Medulla oblongata (tissue), 1 donor: ENCODE results near the gene HSPH1.
A peak's percentile ranks its signal among the peaks of the same experiment; 100 is the strongest.

Experiments used
- DNase-seq: peaks from one replicate; pipeline ENCODE4 v3.0.0-alpha.2; 2015; ENCODE audit errors: extremely low spot score

The HSPH1 gene

DNA sequence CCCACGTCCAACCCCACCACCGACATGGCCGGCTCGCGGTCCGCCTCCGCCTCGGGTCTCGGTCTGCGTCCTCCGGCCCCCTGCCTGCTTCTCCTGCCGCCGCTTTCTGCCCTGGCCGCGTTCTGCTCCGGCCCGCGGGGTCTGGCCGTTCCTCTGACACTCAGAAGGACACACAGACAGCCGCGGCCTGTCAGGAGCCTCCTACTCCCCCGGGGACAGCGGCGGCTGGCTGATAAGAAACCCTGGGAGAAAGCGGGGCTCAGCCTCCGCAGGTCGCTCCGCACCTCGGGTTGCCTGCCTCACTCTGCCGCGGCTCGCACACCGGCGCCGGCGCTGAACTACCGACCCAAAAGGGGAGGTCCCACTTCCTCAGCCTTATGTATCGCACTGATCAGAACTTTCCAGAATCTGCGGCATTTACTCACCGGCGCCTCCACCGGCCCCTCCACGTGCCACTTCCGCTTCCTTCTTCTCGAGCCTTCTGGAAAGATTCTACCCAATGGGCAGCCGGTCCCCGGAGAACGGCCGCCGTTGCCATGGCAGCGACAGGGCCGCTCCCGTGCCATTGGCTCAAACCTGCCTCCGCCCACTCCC lies at the start of gene HSPH1:
TSS of gene HSPH1 (minus strand) at position 348 of the 594 bp plus-strand sequence. CDS start at position 26, 322 bp downstream.
- DNase-seq: peak; percentile 99

DNA sequence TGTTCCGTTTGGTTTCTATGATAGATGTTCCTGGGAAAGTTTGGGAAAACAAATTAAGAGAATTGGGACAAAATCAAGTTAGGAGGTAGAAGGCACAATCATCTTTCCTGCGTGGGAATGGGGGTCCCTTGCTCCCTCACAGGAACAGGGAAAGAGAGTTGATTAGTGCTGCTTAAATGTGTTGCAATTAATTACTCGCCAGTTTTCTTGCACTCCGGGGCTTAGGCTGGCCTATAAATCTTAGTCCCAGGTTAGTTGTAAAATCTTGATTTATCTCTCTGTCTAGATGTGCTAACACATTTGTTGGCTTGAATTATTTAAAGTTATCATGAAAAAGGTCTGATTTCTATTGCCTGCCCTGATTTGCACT lies 48.1 kb upstream of the HSPH1 start:
- no peak for DNase-seq

DNA sequence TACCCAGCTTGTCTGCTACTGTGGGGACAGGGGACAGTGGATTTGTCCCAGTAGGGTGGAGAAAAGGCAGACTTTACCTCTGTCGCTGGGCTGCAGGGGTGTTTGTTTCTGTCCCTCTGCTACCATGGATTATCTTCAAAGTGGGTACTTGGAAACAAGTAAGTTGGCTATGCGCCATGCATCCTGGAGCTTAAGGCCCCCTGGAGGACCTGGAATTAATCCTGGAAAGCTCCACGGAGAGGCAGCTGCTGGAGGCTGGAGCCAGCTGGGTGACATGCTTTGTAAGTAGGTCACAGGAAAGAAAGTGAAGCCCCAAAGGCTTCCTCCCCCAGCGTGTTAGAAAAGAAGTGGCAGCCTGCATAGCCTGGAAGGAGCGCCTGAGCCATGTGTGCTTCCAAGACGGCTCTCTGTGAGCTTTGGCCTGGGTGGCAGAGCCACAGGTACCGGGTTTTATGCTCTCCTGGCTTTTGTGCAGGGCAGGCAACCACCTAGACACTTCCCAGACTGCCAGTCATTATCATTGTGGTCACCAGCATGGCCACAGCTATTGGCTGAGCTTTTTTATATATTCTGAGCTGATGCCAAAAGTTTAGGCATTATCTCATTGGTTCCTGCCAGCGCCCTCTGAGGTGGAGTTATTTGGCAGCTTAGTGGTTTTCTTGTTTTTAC lies 47.6 kb upstream of the HSPH1 start:
- DNase-seq: peak; percentile 75

GRCh38 chr13:31208559-31209122 lies 46.9 kb upstream of the HSPH1 start:
- no peak for DNase-seq

- peak; percentile 48 for DNase-seq
These were observed 46.2 kb upstream of the HSPH1 start for GRCh38 chr13:31207661-31208552.

GRCh38 chr13:31204592-31204991 lies 42.9 kb upstream of the HSPH1 start:
- no peak for DNase-seq

GRCh38 chr13:31201341-31202031 lies 39.8 kb upstream of the HSPH1 start:
- no peak for DNase-seq

GRCh38 chr13:31200637-31200971 lies 38.9 kb upstream of the HSPH1 start:
- peak; percentile 40 for DNase-seq

DNA sequence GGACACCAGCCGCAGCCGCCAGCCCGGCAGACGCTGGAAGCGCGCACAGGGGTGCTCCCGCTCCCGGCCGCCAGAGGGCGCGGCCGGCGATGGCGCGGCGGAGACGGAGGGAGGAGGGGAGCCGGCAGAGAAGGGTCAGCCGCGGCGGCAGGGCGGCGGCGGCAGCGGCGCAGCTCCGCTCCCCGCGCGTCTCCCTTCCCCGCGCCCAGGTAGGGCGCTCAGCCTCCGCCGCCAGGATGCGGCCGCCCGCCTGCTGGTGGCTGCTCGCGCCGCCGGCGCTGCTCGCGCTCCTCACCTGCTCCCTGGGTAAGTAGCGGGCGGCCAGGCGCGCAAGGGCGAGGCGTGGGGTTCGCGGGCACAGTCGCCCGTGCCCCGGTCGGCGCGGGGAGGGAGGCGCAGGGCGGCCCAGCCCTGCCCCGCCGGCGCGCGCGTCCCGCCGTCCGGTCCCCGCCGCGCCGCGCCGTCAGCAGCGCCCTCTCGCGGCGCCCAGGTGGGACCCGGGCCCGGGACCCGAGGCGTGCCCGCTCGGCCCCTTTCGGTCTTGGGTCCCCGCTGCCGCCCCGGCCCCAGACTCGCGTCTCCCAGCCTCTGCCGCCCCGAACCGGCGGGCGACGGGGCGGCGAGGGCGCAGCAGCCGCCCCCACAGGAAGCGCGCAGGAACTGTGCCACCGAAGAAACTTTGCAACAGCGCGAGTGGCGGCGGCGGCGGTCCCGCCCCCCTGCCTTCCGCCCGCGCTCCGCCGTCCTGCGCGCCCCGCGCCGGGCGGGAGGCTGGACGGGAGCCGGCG lies 38.3 kb upstream of the HSPH1 start, which contains the start of gene B3GLCT:
TSS of gene B3GLCT (plus strand) at position 127 of the 788 bp plus-strand sequence. CDS start at position 237, 110 bp downstream.
- DNase-seq: peak; percentile 82

DNA sequence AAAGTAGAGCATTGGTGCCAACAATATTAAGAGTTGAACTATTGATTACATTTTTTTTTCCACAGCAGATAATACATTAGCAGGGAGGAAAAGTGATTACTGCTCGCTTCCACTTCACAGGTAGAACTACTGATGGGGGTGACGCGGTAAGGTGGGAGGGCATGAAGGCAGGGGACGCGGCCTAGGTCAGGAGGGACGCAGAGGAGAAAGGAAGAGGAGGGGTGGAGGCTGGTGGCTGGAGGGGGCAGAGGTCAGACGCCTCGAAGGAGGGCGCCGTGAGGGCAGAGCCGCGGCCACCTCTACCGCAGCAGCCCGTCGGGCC lies 37.8 kb upstream of the HSPH1 start:
- no peak for DNase-seq

GRCh38 chr13:31198519-31198918 lies 36.8 kb upstream of the HSPH1 start:
- no peak for DNase-seq

DNA sequence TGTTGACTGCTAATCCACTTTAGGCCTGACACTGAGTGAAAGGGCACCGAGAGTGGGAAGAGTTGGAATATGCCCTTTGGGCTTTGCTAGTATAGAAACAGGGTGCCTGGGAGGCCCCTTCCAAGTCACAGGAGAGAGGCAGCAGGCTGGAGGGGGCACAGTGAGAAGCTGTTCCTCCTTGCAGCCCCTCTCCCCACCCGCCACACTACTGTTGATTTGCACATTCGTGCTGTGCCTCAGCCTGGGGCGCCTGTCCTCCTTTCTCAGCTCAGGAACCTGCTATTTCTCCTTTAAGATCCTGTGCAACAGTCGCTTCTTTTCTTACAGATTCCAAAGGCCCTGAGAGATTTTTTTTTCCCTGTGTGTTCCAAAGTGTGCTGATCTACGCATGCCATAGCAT lies 35.3 kb upstream of the HSPH1 start:
- no peak for DNase-seq

GRCh38 chr13:31195616-31196015 lies 33.9 kb upstream of the HSPH1 start:
- peak; percentile 41 for DNase-seq

DNA sequence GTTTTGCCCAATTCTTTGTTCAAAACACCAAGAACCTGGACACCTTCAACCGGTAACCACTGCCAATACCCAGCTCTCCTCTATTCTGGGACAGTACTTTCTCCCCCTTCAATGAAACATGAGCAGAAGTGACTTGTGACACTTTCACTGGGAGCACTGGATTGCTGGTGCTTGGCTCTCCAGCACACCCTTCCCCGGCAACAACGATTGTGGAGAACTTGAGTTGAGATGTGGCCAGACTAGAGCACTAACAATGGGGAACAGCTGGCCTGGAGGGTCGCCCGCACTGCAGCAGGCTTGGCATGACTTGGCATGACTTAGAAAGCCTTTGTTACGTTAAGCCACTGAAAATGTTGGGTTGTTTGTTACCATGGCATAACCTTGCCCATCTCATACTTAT lies 30.6 kb upstream of the HSPH1 start:
- DNase-seq: peak; percentile 83

DNA sequence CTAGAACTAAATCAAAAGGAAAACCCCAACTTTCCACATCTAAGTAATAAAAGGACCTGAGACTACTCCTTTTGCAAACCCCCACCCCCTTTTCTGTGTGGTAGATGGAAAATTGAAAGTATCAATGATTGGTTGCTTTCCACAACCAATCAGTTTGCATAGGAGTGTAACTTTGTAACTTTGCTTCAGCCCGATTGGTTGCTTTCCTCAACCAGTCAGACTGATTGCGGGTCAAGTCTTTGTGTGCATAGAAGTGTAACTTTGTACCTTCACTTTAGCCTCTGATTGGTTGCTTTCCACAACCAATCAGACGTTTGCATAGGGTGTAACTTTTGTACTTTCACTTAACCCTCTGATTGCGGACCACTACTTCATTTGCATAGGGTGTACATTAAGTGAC lies 30.0 kb upstream of the HSPH1 start:
- DNase-seq: no peak

DNA sequence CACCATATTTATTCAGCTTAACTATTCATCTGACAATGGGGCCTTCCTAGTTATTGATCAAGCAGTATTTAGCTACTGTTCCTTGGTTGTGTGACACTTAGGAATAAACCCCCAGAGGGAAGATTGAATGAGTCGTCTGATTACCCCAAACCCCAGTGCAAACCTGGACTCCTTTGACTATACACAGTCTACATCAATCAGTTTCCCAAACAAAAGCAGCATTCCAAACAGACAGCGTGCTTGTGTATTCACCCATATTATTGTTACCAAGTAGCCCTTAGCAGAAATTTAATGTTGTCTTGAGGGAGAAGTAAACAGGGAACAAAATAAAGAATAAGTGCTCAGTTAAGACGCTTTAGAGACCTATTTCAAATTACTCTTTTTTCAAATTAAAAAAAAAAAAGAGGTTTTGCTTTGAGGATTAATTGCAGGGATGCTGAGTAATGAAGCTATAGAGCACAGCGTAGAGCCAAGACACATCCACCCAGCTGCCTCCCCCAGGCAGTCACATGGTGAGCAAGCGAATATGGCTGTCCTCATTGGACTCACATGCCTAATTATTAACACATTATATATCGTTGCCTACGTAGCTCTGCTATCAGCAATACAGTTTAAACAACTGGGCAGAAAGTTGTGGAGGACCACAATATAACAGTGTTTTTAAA lies 23.4 kb upstream of the HSPH1 start:
- no peak for DNase-seq

- DNase-seq: no peak
These were observed 22.7 kb upstream of the HSPH1 start for GRCh38 chr13:31184451-31184850.

GRCh38 chr13:31182987-31183386 lies 21.3 kb upstream of the HSPH1 start:
- no peak for DNase-seq

GRCh38 chr13:31179754-31180153 lies 18.1 kb upstream of the HSPH1 start:
- DNase-seq: no peak

- DNase-seq: no peak
These were observed 17.5 kb upstream of the HSPH1 start for GRCh38 chr13:31179241-31179640.
